ENCODE results near the gene CYP3A5.

DNA sequence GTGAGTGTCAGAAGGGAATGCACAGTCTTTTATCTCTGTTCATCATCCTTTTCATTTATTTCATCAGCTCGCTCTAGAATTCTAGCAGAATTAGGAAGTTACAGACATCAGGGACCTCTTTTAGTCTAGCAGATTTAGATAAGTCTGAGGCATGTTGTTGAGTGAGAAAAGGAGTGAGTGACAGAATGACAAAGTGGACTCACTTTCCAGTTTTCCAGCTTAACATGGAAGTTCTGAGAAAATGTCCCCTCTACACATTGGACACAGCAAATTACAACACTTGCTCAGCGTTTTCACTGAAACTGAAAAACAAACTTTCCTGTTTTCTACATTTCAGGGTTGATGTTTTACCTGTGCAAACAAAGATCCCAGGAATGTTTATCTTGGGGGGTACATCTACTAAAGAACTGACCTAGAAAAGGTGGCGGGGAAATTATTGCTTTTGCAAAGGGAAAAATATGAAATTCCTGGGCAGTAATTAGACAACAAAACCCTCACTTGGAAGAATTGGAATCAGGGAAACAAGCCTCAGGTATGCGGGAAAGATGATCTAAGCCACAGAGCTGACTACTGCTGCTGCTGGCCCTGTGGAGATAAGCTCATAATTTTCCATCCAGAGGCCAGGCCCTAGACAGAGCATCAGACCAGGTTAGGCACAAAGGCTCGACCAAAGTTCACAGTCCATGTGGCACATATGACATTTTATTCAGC lies 14.6 kb upstream of the CYP3A5 start:
- no peak for TF ChIP-seq CHD2 (IDR thresholded peaks at IDR 0.05; ENCODE audit: borderline replicate concordance, low read depth, low read length)
- TF ChIP-seq HCFC1 (IDR thresholded peaks at IDR 0.05; ENCODE audit: low read length) = no peak
- TF ChIP-seq, protein P1, sequence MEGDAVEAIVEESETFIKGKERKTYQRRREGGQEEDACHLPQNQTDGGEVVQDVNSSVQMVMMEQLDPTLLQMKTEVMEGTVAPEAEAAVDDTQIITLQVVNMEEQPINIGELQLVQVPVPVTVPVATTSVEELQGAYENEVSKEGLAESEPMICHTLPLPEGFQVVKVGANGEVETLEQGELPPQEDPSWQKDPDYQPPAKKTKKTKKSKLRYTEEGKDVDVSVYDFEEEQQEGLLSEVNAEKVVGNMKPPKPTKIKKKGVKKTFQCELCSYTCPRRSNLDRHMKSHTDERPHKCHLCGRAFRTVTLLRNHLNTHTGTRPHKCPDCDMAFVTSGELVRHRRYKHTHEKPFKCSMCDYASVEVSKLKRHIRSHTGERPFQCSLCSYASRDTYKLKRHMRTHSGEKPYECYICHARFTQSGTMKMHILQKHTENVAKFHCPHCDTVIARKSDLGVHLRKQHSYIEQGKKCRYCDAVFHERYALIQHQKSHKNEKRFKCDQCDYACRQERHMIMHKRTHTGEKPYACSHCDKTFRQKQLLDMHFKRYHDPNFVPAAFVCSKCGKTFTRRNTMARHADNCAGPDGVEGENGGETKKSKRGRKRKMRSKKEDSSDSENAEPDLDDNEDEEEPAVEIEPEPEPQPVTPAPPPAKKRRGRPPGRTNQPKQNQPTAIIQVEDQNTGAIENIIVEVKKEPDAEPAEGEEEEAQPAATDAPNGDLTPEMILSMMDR (IDR thresholded peaks at IDR 0.05 in 2 of 3, conservative IDR thresholded peaks at IDR 0.05 in 1 of 3; ENCODE audit: control insufficient read depth in 2 of 3, extremely low read depth in 1 of 3, insufficient read depth in 1 of 3, low read depth in 3 of 3, low read length in 3 of 3) = no peak
- TF ChIP-seq FOXM1 (IDR thresholded peaks at IDR 0.05; ENCODE audit: low read depth, low read length) = no peak
- TF ChIP-seq NR2C2 (IDR thresholded peaks at IDR 0.05; ENCODE audit: borderline replicate concordance, control insufficient read depth, insufficient read length, low read depth) = no peak
- TF ChIP-seq FOS (IDR thresholded peaks at IDR 0.05; ENCODE audit: borderline replicate concordance, extremely low read depth, insufficient read length) = no peak
- TF ChIP-seq, protein P2, sequence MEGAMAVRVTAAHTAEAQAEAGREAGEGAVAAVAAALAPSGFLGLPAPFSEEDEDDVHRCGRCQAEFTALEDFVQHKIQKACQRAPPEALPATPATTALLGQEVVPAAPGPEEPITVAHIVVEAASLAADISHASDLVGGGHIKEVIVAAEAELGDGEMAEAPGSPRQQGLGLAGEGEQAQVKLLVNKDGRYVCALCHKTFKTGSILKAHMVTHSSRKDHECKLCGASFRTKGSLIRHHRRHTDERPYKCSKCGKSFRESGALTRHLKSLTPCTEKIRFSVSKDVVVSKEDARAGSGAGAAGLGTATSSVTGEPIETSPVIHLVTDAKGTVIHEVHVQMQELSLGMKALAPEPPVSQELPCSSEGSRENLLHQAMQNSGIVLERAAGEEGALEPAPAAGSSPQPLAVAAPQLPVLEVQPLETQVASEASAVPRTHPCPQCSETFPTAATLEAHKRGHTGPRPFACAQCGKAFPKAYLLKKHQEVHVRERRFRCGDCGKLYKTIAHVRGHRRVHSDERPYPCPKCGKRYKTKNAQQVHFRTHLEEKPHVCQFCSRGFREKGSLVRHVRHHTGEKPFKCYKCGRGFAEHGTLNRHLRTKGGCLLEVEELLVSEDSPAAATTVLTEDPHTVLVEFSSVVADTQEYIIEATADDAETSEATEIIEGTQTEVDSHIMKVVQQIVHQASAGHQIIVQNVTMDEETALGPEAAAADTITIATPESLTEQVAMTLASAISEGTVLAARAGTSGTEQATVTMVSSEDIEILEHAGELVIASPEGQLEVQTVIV (IDR thresholded peaks at IDR 0.05; ENCODE audit: borderline replicate concordance, partially characterized antibody) = no peak
- no peak for TF ChIP-seq BRCA1 (IDR thresholded peaks at IDR 0.05; ENCODE audit: low read depth, low read length)
- no peak for TF ChIP-seq CREM (IDR thresholded peaks at IDR 0.05; ENCODE audit: low read depth)
- no peak for TF ChIP-seq SMC3 (IDR thresholded peaks at IDR 0.05; ENCODE audit: borderline replicate concordance, low read length)
- TF ChIP-seq POLR2A (IDR thresholded peaks at IDR 0.05; ENCODE audit: low read depth, low read length) = no peak
